ENCODE data around the gene CD4.

CD4 gene

DNA sequence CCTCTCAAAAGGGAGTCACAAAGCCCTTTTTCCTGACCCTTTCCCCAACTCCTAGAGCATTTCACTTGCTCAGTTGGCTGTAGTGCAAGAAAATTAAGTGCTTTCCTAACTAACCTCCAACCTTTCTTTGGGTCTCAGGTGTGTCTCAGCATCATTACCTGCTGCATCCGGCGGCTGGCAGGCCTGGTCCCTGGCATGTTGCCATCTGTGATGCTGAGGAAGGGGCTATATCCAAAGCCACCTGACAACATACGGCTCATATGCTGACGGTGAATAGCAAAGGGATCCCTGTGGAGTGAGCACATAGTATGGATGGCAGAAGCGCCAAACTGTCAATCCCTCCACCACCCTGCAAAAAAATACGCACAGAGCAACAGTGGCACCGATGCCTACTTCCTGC, 37.6 kb upstream of the CD4 start:
- no peak for DNase-seq (ENCODE audit: low spot score)
- TF ChIP-seq, protein P1, sequence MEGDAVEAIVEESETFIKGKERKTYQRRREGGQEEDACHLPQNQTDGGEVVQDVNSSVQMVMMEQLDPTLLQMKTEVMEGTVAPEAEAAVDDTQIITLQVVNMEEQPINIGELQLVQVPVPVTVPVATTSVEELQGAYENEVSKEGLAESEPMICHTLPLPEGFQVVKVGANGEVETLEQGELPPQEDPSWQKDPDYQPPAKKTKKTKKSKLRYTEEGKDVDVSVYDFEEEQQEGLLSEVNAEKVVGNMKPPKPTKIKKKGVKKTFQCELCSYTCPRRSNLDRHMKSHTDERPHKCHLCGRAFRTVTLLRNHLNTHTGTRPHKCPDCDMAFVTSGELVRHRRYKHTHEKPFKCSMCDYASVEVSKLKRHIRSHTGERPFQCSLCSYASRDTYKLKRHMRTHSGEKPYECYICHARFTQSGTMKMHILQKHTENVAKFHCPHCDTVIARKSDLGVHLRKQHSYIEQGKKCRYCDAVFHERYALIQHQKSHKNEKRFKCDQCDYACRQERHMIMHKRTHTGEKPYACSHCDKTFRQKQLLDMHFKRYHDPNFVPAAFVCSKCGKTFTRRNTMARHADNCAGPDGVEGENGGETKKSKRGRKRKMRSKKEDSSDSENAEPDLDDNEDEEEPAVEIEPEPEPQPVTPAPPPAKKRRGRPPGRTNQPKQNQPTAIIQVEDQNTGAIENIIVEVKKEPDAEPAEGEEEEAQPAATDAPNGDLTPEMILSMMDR (IDR thresholded peaks at IDR 0.05; ENCODE audit: extremely low read depth, missing control alignments): no peak

GRCh38 chr12:6752167-6752920, 37.0 kb upstream of the CD4 start:
- DNase-seq (ENCODE audit: low spot score): no peak
- TF ChIP-seq, protein P1 (IDR thresholded peaks at IDR 0.05; ENCODE audit: extremely low read depth, missing control alignments): no peak

- peak; percentile 98 for DNase-seq (ENCODE audit: low spot score)
- TF ChIP-seq, protein P1 (IDR thresholded peaks at IDR 0.05; ENCODE audit: extremely low read depth, missing control alignments): peak; percentile 94
These were observed 36.2 kb upstream of the CD4 start, which contains the start of gene MLF2 for GRCh38 chr12:6752921-6753771. MLF2 (minus strand) TSS chr12:6753141; CDS start chr12:6752334, 807 bp downstream.

DNA sequence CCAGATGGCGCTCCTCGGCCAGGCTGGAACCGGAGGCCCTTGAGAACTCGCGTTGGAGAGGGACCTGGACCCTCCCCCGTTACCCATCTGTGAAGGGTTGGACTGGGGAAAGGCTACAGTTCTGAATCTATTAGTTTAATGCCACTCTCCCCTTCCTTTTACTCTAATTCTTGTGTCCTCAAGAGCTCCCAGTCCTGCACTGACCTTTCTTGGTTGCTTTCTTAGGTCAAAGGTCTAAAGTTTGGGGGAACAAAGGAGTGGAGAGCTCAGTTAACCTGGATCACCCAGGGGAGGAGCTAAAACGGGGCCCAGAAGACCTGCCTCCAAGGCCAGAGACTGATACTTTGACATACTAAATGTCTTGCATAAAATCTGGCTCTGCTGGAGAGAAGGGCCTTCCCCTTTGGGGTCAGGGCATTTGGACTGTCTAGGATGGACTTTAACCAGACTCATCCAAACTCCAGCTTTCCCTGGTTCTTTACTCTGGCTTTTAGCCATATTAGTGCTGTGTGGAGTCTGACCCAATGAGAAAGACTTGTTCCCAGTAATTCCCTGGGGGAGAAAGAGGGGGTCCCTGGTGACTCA, 35.5 kb upstream of the CD4 start:
- no peak for DNase-seq (ENCODE audit: low spot score)
- TF ChIP-seq, protein P1 (IDR thresholded peaks at IDR 0.05; ENCODE audit: extremely low read depth, missing control alignments): no peak

GRCh38 chr12:6754411-6754810, 34.9 kb upstream of the CD4 start:
- TF ChIP-seq, protein P1 (IDR thresholded peaks at IDR 0.05; ENCODE audit: extremely low read depth, missing control alignments): no peak
- DNase-seq (ENCODE audit: low spot score): no peak

DNA sequence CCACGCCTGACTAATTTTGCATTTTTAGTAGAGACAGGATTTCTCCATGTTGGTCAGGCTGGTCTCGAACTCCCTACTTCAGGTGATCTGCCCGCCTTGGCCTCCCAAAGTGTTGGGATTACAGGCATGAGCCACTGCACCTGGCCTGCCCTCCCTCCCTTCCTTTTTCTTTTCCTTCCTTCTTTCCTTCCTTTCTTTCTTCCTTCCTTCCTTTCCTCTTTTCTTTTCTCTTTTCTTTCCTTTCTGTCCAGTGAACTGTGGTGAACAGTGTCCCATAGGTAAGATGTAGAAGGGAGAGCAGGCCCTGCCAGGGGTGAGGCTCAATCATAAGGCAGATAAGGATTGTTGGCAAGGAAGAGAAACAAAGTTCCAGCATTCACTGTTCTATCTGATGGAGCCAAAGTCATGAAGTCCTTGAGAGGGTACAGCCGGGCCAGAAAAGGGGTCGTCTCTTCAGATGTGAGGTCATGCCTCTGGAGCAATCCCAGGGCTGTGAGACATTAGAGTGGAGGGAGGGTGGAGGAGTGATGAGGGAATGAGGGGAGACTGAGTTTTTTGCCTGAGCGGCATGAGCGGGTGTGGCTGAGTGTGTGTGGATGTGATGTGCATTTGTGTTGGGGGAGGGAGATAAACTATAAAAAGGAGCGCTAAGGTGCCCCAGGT, 32.2 kb upstream of the CD4 start:
- TF ChIP-seq, protein P1 (IDR thresholded peaks at IDR 0.05; ENCODE audit: extremely low read depth, missing control alignments): no peak
- no peak for DNase-seq (ENCODE audit: low spot score)
